ENCODE results near the gene CNKSR2. TPM values are rescaled to one million over a fixed set of nuclear protein-coding genes. Genes with fewer than 3 reads are reported as not detected.
"Not testable (repeated sequence)": the region's sequence is repeated elsewhere in the genome, so short reads cannot be mapped to it uniquely, and the experiment has no call there.

The CNKSR2 gene
- total RNA-seq, 2 experiments from 2014 or later: 3.6 to 3.7 TPM

- H3K4me3 Mint-ChIP-seq; H3K4me1 Mint-ChIP-seq (ENCODE audit: low read depth); CTCF ChIA-PET; H3K36me3 Mint-ChIP-seq; POLR2A ChIA-PET; DNase-seq; intact Hi-C loops (cut with micrococcal nuclease); H3K27me3 Mint-ChIP-seq; H3K27ac Mint-ChIP-seq; H3K9me3 Mint-ChIP-seq: not testable (repeated sequence)
Observed at GRCh38 chrX:21544642-21545041, 170.4 kb downstream of the CNKSR2 start.

DNA sequence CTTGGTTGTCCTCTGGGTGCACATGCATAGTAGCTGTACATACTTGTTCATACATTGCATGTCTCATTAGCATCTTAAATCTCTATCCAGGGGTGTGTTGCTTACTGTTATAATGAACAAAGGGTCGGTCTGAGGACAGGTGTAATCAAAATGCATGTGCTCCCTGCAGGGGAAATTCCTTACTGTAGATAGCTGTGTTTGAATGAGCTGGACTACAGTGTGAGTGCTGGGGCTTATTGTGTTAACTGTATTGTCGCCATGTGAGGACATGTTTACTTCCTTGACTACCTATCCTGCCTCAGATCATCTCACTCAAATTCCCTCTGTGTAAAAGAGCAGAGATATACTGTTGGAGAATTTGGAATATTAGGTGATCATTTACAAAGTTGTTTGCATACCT lies 185.2 kb downstream of the CNKSR2 start:
- Mint-ChIP-seq H3K4me3 (no peak overlapping the region), H3K27ac (no peak overlapping the region), H3K27me3 (no peaks in the 10 kb centered on the region), H3K36me3 (no peaks in the 10 kb centered on the region), H3K4me1 (ENCODE audit: low read depth) (no peaks in the 10 kb centered on the region), H3K9me3 (no peaks in the 10 kb centered on the region)
- ChIA-PET CTCF (no interaction called here), POLR2A (no interaction called here)
- no peak for DNase-seq
- intact Hi-C loops (cut with micrococcal nuclease): no loop called here

GRCh38 chrX:21565025-21565424 lies 190.8 kb downstream of the CNKSR2 start:
- Mint-ChIP-seq H3K27me3 (no peaks in the 10 kb centered on the region), H3K36me3 (no peaks in the 10 kb centered on the region), H3K4me3 (no peak overlapping the region), H3K27ac (no peak overlapping the region), H3K4me1 (ENCODE audit: low read depth) (no peaks in the 10 kb centered on the region), H3K9me3 (no peaks in the 10 kb centered on the region)
- POLR2A ChIA-PET: no interaction called here
- CTCF ChIA-PET: no interaction called here
- no peak for DNase-seq
- intact Hi-C loops (cut with micrococcal nuclease): no loop called here

- POLR2A ChIA-PET: no interaction called here
- no peak overlapping the region for H3K4me3 Mint-ChIP-seq
- DNase-seq: no peak
- no peaks in the 10 kb centered on the region for H3K4me1 Mint-ChIP-seq (ENCODE audit: low read depth)
- intact Hi-C loops (cut with micrococcal nuclease): no loop called here
- H3K27ac Mint-ChIP-seq: no peak overlapping the region
- CTCF ChIA-PET: no interaction called here
- H3K36me3 Mint-ChIP-seq: peaks cover 10% of the 10 kb centered on the region
- H3K27me3 Mint-ChIP-seq: no peaks in the 10 kb centered on the region
- H3K9me3 Mint-ChIP-seq: peaks cover 9% of the 10 kb centered on the region
Observed at GRCh38 chrX:21574793-21575192, 200.6 kb downstream of the CNKSR2 start.

DNA sequence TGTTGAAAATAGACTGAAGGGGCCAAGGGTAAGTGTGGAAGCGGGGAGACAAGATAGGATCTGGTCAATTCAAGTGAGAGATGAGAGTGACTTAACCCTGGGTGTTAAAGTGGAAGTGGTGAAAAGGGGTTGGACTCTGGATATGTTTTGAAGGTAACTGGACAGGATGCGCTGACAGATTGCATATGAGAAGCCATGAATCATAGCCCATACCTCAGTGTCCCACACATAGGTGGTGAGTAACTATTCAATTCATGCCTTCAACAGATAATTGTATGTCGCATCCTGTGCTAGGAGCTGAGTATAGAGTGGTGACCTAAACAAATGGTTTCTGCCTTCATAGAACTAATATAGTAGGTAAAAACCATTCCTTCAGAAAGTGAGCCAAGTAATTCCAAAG lies 207.3 kb downstream of the CNKSR2 start:
- H3K9me3 Mint-ChIP-seq: peaks cover 9% of the 10 kb centered on the region
- ChIA-PET POLR2A (no interaction called here), CTCF (no interaction called here)
- no peaks in the 10 kb centered on the region for H3K27me3 Mint-ChIP-seq
- no peak overlapping the region for H3K27ac Mint-ChIP-seq
- no peak overlapping the region for H3K4me3 Mint-ChIP-seq
- intact Hi-C loops (cut with micrococcal nuclease): no loop called here
- DNase-seq: no peak
- H3K36me3 Mint-ChIP-seq: peaks cover 4% of the 10 kb centered on the region
- no peaks in the 10 kb centered on the region for H3K4me1 Mint-ChIP-seq (ENCODE audit: low read depth)

DNA sequence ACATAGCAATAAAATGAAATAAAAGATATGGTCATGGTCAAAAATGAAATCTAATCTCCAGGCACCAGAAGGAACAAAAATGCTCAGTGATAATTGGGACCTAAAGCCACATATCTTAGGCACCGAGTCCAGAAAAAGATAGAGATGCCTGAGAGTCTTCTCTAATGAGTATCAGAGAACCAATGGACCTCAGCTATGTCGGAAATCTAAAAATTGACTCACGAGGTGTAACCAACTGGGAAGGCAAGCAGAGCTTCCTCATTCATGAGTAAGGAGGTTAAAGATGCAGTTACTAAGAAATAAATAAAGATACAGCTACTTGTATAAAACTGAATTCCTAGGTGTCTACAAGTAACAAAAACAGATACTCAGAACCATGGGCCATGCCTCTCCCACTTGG lies 211.8 kb downstream of the CNKSR2 start:
- ChIA-PET CTCF (no interaction called here), POLR2A (no interaction called here)
- Mint-ChIP-seq H3K9me3 (peaks cover 14% of the 10 kb centered on the region), H3K36me3 (peaks cover 3% of the 10 kb centered on the region), H3K27ac (no peak overlapping the region), H3K27me3 (no peaks in the 10 kb centered on the region), H3K4me1 (ENCODE audit: low read depth) (peaks cover 16% of the 10 kb centered on the region), H3K4me3 (no peak overlapping the region)
- intact Hi-C loops (cut with micrococcal nuclease): no loop called here
- DNase-seq: no peak

DNA sequence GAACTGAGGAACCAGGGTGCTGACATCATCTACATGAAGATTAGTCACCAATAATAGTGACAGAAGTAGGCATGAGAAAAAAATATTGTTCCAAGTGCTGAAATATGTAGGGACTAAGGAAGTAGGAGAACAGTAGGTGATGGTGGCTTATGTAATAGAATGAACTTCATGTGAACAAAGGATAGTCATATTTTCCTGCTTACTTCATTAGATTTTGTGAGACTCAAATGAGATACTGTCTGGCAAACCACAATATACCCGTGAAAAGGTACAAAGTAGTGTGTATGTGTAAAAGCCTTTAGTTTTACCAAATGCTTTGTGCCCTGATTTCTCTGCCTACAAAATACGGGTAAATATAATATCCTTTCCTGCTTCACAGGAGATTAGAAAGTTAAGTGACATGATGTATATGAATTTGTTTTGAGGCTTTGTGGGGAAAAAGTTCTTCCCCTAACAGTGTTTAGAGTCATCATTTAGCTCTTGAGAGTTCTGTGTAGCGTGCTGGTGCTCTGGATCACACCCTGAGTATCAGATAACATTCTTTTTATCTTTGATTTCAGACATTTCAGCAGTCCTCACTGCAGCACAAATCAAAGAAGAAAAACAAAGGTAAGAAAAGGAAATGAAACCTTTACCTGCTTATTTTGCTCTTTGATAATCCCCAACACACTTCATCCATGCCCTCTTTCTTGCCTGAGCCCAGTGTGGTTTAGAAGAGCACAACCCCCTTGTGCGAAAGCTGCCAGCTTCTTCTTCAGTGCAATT lies 216.0 kb downstream of the CNKSR2 start:
- H3K4me3 Mint-ChIP-seq: no peak overlapping the region
- peaks cover 16% of the 10 kb centered on the region for H3K4me1 Mint-ChIP-seq (ENCODE audit: low read depth)
- no peak for DNase-seq
- intact Hi-C loops (cut with micrococcal nuclease): no loop called here
- H3K9me3 Mint-ChIP-seq: peaks cover 14% of the 10 kb centered on the region
- H3K27me3 Mint-ChIP-seq: no peaks in the 10 kb centered on the region
- no peak overlapping the region for H3K27ac Mint-ChIP-seq
- H3K36me3 Mint-ChIP-seq: peaks cover 1% of the 10 kb centered on the region
- ChIA-PET CTCF (no interaction called here), POLR2A (no interaction called here)

- DNase-seq: no peak
- intact Hi-C loops (cut with micrococcal nuclease): no loop called here
Observed at GRCh38 chrX:21606002-21606401, 231.8 kb downstream of the CNKSR2 start.

DNA sequence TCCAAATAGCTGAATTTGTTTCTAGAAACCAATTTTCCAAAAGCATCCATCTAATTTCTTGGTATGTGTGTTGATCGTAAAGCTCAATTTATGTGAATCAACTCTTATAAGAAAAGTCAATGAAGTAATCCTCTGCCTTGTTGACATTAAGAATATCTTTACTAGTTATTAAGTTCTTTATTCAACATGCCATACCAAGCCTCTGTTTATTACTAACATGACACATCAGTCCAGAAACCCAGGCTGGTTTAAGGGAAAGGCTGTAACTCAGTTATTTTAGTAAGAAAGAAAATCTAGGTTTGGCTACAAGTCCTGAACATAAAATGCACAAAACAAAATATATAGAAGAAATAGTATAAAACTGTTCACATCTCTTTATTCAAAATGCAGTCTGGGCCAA lies 235.9 kb downstream of the CNKSR2 start:
- no peaks in the 10 kb centered on the region for H3K27me3 Mint-ChIP-seq
- no peak overlapping the region for H3K4me3 Mint-ChIP-seq
- peaks cover 4% of the 10 kb centered on the region for H3K36me3 Mint-ChIP-seq
- ChIA-PET CTCF (no interaction called here), POLR2A (no interaction called here)
- H3K9me3 Mint-ChIP-seq: no peaks in the 10 kb centered on the region
- H3K4me1 Mint-ChIP-seq (ENCODE audit: low read depth): no peaks in the 10 kb centered on the region
- no peak for DNase-seq
- intact Hi-C loops (cut with micrococcal nuclease): no loop called here
- H3K27ac Mint-ChIP-seq: no peak overlapping the region

More at GRCh38 chrX:21606002-21606401, 231.8 kb downstream of the CNKSR2 start:
- no peak overlapping the region for H3K4me3 Mint-ChIP-seq
- ChIA-PET CTCF (no interaction called here), POLR2A (no interaction called here)
- H3K27me3 Mint-ChIP-seq: no peaks in the 10 kb centered on the region
- no peaks in the 10 kb centered on the region for H3K9me3 Mint-ChIP-seq
- peaks cover 4% of the 10 kb centered on the region for H3K36me3 Mint-ChIP-seq
- no peaks in the 10 kb centered on the region for H3K4me1 Mint-ChIP-seq (ENCODE audit: low read depth)
- no peak overlapping the region for H3K27ac Mint-ChIP-seq

- H3K36me3 Mint-ChIP-seq: peaks cover 4% of the 10 kb centered on the region
- no peak for DNase-seq
- H3K4me1 Mint-ChIP-seq (ENCODE audit: low read depth): no peaks in the 10 kb centered on the region
- intact Hi-C loops (cut with micrococcal nuclease): no loop called here
- ChIA-PET CTCF (no interaction called here), POLR2A (no interaction called here)
- no peaks in the 10 kb centered on the region for H3K27me3 Mint-ChIP-seq
- H3K4me3 Mint-ChIP-seq: no peak overlapping the region
- H3K27ac Mint-ChIP-seq: no peak overlapping the region
- H3K9me3 Mint-ChIP-seq: no peaks in the 10 kb centered on the region
Observed at GRCh38 chrX:21612154-21612553, 237.9 kb downstream of the CNKSR2 start.

DNA sequence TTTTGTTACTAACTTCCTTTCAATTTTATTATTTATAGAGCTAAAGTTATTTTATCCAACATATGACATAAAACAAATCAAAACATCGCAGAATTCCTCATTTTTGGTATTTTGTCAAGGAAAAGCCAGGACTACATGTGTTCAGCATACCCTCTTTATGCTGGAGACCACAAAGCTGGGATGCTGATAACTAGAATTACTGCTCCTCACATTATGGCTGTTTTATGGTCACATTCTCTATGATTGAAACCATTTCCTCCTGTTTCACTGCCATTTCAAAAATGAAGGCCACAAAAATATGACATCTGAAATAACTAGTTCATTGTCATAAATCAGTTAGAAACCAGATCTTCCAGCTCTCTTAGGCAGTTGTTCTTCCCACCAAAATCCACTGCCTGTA lies 242.2 kb downstream of the CNKSR2 start:
- CTCF ChIA-PET: interaction anchor here (0.7 kb wide), 1 partner anchor 22 kb away, joined by 3 read pairs; no protein-coding TSS in a partner anchor
- POLR2A ChIA-PET: no interaction called here

GRCh38 chrX:21620234-21620633 lies 246.0 kb downstream of the CNKSR2 start:
- POLR2A ChIA-PET: no interaction called here
- H3K4me1 Mint-ChIP-seq (ENCODE audit: low read depth): no peaks in the 10 kb centered on the region
- H3K9me3 Mint-ChIP-seq: no peaks in the 10 kb centered on the region
- H3K4me3 Mint-ChIP-seq: no peak overlapping the region
- H3K27me3 Mint-ChIP-seq: no peaks in the 10 kb centered on the region
- no peaks in the 10 kb centered on the region for H3K36me3 Mint-ChIP-seq
- no peak for DNase-seq
- no peak overlapping the region for H3K27ac Mint-ChIP-seq
- CTCF ChIA-PET: no interaction called here
- intact Hi-C loops (cut with micrococcal nuclease): no loop called here

More for the DNA sequence above, 242.2 kb downstream of the CNKSR2 start:
- Mint-ChIP-seq H3K27me3 (no peaks in the 10 kb centered on the region), H3K4me1 (ENCODE audit: low read depth) (no peaks in the 10 kb centered on the region), H3K27ac (no peak overlapping the region), H3K9me3 (no peaks in the 10 kb centered on the region), H3K4me3 (no peak overlapping the region), H3K36me3 (no peaks in the 10 kb centered on the region)
- no peak for DNase-seq
- intact Hi-C loops (cut with micrococcal nuclease): no loop called here

GRCh38 chrX:21623778-21624501 lies 249.7 kb downstream of the CNKSR2 start:
- no peaks in the 10 kb centered on the region for H3K4me1 Mint-ChIP-seq (ENCODE audit: low read depth)
- ChIA-PET CTCF (no interaction called here), POLR2A (no interaction called here)
- DNase-seq: no peak
- intact Hi-C loops (cut with micrococcal nuclease): no loop called here
- H3K36me3 Mint-ChIP-seq: no peaks in the 10 kb centered on the region
- H3K9me3 Mint-ChIP-seq: peaks cover 5% of the 10 kb centered on the region
- H3K4me3 Mint-ChIP-seq: no peak overlapping the region
- no peaks in the 10 kb centered on the region for H3K27me3 Mint-ChIP-seq
- H3K27ac Mint-ChIP-seq: no peak overlapping the region

All from activated CD4-positive, alpha-beta memory T cell treated with anti-CD3 and anti-CD28 coated beads for 36 hours (primary cell).